Measurements from ENCODE around the gene AKTIP.
"Not testable (repeated sequence)": the region's sequence is repeated elsewhere in the genome, so short reads cannot be mapped to it uniquely, and the experiment has no call there.

GRCh38 chr16:53539759-53540718 lies 37.0 kb upstream of the AKTIP start:
- not testable (repeated sequence) for TF ChIP-seq EP300 (IDR thresholded peaks at IDR 0.05; ENCODE audit: low read depth); POLR2AphosphoS5 (IDR thresholded peaks at IDR 0.05); POLR2A (IDR thresholded peaks at IDR 0.05)
- TF ChIP-seq, protein P1, sequence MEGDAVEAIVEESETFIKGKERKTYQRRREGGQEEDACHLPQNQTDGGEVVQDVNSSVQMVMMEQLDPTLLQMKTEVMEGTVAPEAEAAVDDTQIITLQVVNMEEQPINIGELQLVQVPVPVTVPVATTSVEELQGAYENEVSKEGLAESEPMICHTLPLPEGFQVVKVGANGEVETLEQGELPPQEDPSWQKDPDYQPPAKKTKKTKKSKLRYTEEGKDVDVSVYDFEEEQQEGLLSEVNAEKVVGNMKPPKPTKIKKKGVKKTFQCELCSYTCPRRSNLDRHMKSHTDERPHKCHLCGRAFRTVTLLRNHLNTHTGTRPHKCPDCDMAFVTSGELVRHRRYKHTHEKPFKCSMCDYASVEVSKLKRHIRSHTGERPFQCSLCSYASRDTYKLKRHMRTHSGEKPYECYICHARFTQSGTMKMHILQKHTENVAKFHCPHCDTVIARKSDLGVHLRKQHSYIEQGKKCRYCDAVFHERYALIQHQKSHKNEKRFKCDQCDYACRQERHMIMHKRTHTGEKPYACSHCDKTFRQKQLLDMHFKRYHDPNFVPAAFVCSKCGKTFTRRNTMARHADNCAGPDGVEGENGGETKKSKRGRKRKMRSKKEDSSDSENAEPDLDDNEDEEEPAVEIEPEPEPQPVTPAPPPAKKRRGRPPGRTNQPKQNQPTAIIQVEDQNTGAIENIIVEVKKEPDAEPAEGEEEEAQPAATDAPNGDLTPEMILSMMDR (IDR thresholded peaks at IDR 0.05): not testable (repeated sequence)

All from transverse colon (tissue), 4 donors.